Fibroblast of mammary gland (primary cell): ENCODE data around the gene OXSR1.

Experiments
- DNase-seq: peaks from one replicate; pipeline ENCODE4 v3.0.0-alpha.2; 2010; ENCODE audit warnings: low read depth
- H3K4me3 ChIP-seq: 2 replicates; pipeline ENCODE4 v1.5.1; 2011; ENCODE audit warnings: low read depth, mild to moderate bottlenecking, low read length, moderate library complexity; ENCODE audit not compliant: control insufficient read depth
- TF ChIP-seq, protein P1 (sequence below): conservative IDR thresholded peaks from 2 replicates; pipeline ENCODE4 v1.5.1; 2011; ENCODE audit warnings: low read depth, low read length, inconsistent platforms; ENCODE audit not compliant: control insufficient read depth, insufficient read depth

OXSR1 gene

DNA sequence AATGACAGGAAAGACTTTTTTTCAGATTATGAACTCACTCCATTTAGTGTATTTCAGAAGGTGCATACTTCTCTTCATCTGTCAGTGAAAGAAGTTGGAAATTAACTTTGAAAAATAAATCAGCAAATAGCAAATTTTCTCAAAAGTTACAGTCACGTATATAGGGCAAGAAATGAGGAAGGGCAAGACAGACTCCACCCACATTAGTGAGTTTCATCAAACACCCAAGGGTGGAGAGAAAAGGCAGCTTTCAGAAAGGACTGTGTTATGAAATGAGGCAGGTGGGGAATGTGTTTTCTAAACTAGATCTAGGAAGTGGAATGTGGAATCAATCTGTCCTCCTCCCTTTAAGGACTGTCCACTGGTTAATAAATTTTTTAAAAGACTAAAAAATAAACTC lies 103.2 kb downstream of the OXSR1 start:
- TF ChIP-seq, protein P1, sequence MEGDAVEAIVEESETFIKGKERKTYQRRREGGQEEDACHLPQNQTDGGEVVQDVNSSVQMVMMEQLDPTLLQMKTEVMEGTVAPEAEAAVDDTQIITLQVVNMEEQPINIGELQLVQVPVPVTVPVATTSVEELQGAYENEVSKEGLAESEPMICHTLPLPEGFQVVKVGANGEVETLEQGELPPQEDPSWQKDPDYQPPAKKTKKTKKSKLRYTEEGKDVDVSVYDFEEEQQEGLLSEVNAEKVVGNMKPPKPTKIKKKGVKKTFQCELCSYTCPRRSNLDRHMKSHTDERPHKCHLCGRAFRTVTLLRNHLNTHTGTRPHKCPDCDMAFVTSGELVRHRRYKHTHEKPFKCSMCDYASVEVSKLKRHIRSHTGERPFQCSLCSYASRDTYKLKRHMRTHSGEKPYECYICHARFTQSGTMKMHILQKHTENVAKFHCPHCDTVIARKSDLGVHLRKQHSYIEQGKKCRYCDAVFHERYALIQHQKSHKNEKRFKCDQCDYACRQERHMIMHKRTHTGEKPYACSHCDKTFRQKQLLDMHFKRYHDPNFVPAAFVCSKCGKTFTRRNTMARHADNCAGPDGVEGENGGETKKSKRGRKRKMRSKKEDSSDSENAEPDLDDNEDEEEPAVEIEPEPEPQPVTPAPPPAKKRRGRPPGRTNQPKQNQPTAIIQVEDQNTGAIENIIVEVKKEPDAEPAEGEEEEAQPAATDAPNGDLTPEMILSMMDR = no peak
- no peak overlapping the region for H3K4me3 ChIP-seq
- no peak for DNase-seq

DNA sequence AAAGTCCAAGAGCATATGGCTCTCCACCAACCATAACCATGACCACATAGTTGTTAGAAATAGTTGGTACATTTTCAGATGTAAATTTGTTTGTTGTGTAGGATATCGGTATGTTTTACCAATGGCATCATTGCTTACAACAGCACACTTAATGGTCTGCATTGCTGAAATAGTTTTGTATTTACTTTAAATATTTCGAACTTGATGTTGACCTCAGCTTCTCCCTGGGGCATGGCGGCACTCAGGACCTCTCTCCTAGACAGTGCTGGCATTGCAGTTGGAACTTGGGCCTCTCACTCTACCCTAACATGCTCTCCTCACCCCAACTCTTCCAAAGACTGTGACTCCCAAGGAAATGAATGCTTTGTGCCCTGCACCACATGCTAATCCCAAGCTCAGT lies 105.3 kb downstream of the OXSR1 start:
- H3K4me3 ChIP-seq = no peak overlapping the region
- TF ChIP-seq, protein P1 = no peak
- no peak for DNase-seq

DNA sequence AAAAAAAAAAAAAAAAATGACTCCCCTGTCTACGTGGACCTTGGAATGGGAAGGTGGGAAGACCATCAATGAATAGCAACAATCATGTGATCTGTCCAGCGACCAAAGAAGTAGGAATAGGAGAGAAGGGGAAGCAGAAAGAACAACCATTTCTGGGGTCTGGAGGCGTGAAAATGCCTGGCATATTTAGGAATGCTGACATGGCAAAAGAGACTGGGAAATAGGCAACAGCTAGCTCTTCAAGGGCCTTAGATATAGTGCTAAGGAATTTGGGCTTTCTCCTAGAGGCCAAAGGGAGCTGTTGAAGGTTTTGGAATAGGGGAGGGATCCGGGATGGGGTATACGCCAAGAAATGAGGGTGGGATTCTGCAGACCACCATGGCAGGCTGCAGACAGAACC lies 106.2 kb downstream of the OXSR1 start:
- TF ChIP-seq, protein P1 = no peak
- no peak overlapping the region for H3K4me3 ChIP-seq
- DNase-seq = no peak

DNA sequence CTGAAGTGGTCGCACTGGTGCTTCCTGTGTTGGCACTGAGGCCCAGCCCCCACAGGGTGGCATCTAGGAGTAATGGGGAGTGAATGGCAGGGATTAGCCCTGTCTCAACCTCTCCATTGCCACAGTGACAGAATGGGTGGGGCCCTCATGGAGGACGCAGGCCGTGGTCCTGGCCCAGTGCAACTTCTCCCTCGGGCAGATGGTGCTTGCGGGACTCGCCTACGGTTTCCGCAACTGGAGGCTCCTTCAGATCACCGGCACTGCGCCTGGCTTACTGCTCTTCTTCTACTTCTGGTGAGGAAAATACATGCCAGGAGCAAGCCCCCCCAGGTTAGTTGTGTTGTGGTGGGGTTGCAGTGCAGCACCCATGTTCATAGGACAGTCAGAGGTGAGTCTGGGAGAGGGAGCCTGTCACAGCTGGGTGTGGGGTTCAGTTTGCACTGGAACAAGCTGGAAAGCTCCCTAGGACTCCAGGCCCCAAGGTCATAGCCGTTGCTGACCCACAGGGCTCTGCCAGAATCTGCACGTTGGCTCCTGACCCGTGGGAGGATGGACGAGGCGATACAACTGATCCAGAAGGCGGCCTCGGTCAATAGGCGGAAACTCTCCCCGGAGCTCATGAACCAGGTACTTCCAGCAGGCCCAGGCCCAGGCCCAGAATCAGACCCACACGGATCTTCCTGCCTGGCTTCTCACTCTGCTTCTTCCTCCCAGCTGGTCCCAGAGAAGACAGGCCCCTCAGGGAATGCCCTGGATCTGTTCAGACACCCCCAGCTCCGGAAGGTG lies 109.7 kb downstream of the OXSR1 start:
- TF ChIP-seq, protein P1 = no peak
- H3K4me3 ChIP-seq = no peak overlapping the region
- DNase-seq = no peak

DNA sequence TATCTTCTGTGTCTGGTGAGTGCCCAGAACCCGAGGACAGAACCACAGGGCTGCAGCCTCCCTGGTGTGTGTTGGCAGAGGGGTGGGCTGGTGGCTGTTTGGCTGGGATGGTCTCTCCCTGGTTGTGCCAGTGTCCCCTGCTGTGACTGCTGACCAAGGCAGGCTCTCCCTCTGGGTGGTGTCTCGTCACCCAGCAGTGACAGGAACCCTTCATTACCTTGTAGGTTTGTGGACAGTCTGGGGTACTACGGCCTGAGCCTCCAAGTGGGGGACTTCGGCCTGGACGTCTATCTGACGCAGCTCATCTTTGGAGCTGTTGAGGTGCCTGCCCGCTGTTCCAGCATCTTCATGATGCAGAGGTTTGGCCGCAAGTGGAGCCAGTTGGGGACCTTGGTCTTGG lies 110.3 kb downstream of the OXSR1 start:
- TF ChIP-seq, protein P1 = no peak
- H3K4me3 ChIP-seq = no peak overlapping the region
- no peak for DNase-seq

DNA sequence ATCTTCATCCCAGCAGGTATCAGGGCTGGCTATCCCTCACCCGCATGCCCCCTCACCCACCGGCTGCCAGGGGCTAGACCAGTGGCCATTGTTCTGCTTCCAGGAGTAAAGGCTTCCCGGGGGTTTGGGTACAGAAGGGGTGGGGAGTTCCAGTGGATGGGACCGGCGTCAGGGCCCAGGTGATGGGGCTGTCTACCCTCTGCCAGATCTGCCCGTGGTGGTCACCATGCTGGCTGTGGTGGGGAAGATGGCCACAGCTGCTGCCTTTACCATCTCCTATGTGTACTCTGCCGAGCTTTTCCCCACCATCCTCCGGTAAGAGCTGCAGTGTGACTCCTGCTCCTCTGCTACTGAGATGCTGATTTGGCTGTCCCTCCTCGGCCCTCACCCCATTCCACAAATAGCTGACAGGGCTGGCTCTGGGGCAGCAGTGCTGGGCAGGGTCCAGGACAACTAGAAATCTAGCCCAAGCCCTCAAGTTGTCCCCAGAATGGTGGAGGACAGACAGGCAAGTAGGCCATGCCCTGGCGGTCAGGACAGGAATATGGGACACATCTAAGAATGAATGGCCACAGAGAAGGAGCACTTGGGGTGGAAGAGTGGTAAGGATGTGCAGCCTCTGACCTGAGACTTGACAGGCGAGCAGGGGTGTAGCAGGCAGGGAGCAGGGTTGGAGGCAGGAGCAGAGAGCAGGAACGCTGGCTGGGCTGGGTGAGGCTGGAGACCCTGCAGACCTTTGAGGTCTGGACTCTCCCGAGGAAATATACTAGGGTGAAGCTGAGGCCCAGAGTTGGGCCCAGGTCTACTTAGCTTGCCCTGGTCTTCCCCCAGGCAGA lies 111.0 kb downstream of the OXSR1 start:
- DNase-seq = no peak
- H3K4me3 ChIP-seq = no peak overlapping the region
- TF ChIP-seq, protein P1 = no peak
